ENCODE results near the gene SLX1A. TPM values are rescaled to one million over a fixed set of nuclear protein-coding genes. Genes with fewer than 3 reads are reported as not detected.
"Not testable (repeated sequence)": the region's sequence is repeated elsewhere in the genome, so short reads cannot be mapped to it uniquely, and the experiment has no call there.

SLX1A gene
- total RNA-seq, 4 donors from 2014 or later = 26.2 to 73.3 (median 63.7) TPM

- Histone ChIP-seq H3K4me1 (peaks cover 7 to 10% of the 10 kb centered on the region in 2 donors), H3K27me3 (no peaks in the 10 kb centered on the region), H3K27ac (no peak overlapping the region), H3K36me3 (no peaks in the 10 kb centered on the region), H3K4me3 (replicated peaks in 1 of 3) (no peak overlapping the region), H3K9me3 (no peaks in the 10 kb centered on the region)
- intact Hi-C loops (cut with DNase I) = no loop called here
- peak; percentile 58 to 66 for DNase-seq
- TF ChIP-seq, protein P1, sequence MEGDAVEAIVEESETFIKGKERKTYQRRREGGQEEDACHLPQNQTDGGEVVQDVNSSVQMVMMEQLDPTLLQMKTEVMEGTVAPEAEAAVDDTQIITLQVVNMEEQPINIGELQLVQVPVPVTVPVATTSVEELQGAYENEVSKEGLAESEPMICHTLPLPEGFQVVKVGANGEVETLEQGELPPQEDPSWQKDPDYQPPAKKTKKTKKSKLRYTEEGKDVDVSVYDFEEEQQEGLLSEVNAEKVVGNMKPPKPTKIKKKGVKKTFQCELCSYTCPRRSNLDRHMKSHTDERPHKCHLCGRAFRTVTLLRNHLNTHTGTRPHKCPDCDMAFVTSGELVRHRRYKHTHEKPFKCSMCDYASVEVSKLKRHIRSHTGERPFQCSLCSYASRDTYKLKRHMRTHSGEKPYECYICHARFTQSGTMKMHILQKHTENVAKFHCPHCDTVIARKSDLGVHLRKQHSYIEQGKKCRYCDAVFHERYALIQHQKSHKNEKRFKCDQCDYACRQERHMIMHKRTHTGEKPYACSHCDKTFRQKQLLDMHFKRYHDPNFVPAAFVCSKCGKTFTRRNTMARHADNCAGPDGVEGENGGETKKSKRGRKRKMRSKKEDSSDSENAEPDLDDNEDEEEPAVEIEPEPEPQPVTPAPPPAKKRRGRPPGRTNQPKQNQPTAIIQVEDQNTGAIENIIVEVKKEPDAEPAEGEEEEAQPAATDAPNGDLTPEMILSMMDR (IDR thresholded peaks at IDR 0.05) = peak in 5 of 6 experiments; percentile 39 to 62 (median 47)
- no peak for TF ChIP-seq POLR2A (IDR thresholded peaks at IDR 0.05)
- 51 to 78% methylated on average over 20 to 25 of the region's 36 CpGs for WGBS, 2 donors
These were observed 6.7 kb upstream of the SLX1A start for GRCh38 chr16:30186782-30187555.

DNA sequence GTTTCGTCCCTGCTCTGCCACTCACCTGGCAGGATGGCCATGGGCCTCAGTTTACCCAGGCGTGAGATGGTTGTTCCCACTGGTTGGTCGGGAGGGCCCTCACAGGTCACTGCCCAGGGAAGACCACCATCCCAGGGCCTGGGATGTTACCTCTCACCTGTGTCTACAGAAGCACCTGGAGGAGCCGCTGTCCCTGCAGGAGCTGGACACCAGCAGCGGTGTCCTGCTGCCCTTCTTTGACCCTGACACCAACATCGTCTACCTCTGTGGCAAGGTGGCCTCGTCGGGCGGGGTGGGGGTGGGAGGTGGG is 6.2 kb upstream of the SLX1A start:
- H3K36me3 ChIP-seq = no peaks in the 10 kb centered on the region
- no peaks in the 10 kb centered on the region for H3K9me3 ChIP-seq
- intact Hi-C loops (cut with DNase I) = no loop called here
- peaks cover 7% of the 10 kb centered on the region in 2 donors for H3K4me1 ChIP-seq
- 87% methylated on average over 3 of the region's 9 CpGs; no CpG with 5 or more reads in 1 of the 2 donors for WGBS, 2 donors
- no peak overlapping the region for H3K27ac ChIP-seq
- H3K4me3 ChIP-seq (replicated peaks in 1 of 3) = no peak overlapping the region
- TF ChIP-seq, protein P1 (IDR thresholded peaks at IDR 0.05) = no peak
- TF ChIP-seq POLR2A (IDR thresholded peaks at IDR 0.05) = no peak
- H3K27me3 ChIP-seq = no peaks in the 10 kb centered on the region
- DNase-seq = no peak

DNA sequence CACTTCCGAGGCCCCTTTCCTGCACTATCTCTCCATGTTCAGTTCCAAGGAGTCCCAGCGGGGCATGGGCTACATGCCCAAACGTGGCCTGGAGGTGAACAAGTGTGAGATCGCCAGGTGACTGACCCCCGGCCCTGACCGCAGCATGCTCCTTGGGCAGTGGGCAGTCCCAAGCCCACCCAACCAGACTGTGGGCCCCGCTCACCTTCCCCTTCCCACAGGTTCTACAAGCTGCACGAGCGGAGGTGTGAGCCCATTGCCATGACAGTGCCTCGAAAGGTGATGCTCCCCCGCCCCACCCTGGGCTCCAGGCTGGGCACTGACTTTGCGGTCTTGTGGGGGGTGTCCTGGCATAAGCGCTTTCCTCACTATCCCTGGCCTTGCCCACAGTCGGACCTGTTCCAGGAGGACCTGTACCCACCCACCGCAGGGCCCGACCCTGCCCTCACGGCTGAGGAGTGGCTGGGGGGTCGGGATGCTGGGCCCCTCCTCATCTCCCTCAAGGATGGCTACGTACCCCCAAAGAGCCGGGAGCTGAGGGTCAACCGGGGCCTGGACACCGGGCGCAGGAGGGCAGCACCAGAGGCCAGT is 5.6 kb upstream of the SLX1A start:
- no peaks in the 10 kb centered on the region for H3K9me3 ChIP-seq
- intact Hi-C loops (cut with DNase I) = no loop called here
- 95% methylated on average over 8 to 11 of the region's 23 CpGs for WGBS, 2 donors
- H3K4me1 ChIP-seq = peaks cover 4 to 7% of the 10 kb centered on the region in 2 donors
- DNase-seq = no peak
- TF ChIP-seq, protein P1 (IDR thresholded peaks at IDR 0.05) = no peak
- no peak for TF ChIP-seq POLR2A (IDR thresholded peaks at IDR 0.05)
- no peak overlapping the region for H3K27ac ChIP-seq
- H3K4me3 ChIP-seq (replicated peaks in 1 of 3) = no peak overlapping the region
- H3K27me3 ChIP-seq = no peaks in the 10 kb centered on the region
- no peaks in the 10 kb centered on the region for H3K36me3 ChIP-seq

- 93% methylated on average over 6 of the region's 12 CpGs; no CpG with 5 or more reads in 1 of the 2 donors for WGBS, 2 donors
- H3K27me3 ChIP-seq; H3K9me3 ChIP-seq; intact Hi-C loops (cut with DNase I); H3K4me3 ChIP-seq (replicated peaks in 1 of 3); H3K27ac ChIP-seq; DNase-seq; H3K36me3 ChIP-seq; H3K4me1 ChIP-seq: not testable (repeated sequence)
These were observed 2.5 kb upstream of the SLX1A start for GRCh38 chr16:30191158-30191557.

GRCh38 chr16:30193098-30193497 is 577 bp upstream of the SLX1A start:
- H3K27ac ChIP-seq; H3K4me3 ChIP-seq (replicated peaks in 1 of 3); H3K27me3 ChIP-seq; intact Hi-C loops (cut with DNase I); DNase-seq; H3K9me3 ChIP-seq; H3K36me3 ChIP-seq; H3K4me1 ChIP-seq: not testable (repeated sequence)
- WGBS, 2 donors = no CpG with 5 or more reads among the region's 21 CpGs

DNA sequence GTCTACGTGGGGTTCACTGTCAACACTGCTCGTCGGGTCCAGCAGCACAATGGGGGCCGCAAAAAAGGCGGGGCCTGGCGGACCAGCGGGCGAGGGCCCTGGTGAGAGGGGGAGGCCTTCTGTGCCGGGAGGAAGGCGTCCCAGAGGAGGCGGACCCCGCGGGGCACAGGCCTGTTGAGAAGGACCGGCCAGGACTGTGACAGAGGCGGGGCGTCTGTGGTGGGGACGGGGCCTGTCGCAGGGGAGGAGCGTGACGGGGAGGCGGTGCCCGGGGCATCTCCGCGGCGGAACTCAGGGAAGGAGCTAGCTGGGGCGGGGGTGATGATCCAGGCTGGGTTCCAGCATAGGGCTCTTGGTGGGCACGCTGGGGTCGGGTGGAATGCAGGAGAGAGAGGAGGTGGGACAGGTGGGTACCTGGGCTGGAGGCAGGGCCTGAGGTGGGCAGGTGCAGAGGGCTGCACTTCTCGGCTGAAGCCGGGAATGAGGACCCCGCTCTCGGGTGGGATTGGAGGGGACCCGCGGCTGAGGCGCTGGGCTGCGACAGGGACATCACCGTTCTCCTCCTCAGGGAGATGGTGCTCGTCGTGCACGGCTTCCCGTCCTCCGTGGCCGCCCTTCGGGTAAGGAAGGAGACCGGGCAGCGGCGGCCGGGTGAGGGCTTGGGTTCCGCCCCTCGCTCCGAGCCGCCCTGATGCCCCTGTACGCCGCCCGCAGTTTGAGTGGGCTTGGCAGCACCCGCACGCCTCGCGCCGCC is 674 bp downstream of the SLX1A start:
- H3K4me1 ChIP-seq; H3K27ac ChIP-seq; DNase-seq; H3K27me3 ChIP-seq; intact Hi-C loops (cut with DNase I); H3K9me3 ChIP-seq; H3K36me3 ChIP-seq: not testable (repeated sequence)
- peak overlapping the region in 1 of 3 donors; percentile 27 for H3K4me3 ChIP-seq (replicated peaks in 1 of 3)
- no CpG with 5 or more reads among the region's 60 CpGs for WGBS, 2 donors

- H3K4me3 ChIP-seq (replicated peaks in 1 of 3); intact Hi-C loops (cut with DNase I); DNase-seq; H3K36me3 ChIP-seq; H3K27ac ChIP-seq; H3K4me1 ChIP-seq; H3K9me3 ChIP-seq; H3K27me3 ChIP-seq: not testable (repeated sequence)
- no CpG with 5 or more reads among the region's 2 CpGs for WGBS, 2 donors
These were observed 3.3 kb downstream of the SLX1A start for GRCh38 chr16:30197001-30197400.

DNA sequence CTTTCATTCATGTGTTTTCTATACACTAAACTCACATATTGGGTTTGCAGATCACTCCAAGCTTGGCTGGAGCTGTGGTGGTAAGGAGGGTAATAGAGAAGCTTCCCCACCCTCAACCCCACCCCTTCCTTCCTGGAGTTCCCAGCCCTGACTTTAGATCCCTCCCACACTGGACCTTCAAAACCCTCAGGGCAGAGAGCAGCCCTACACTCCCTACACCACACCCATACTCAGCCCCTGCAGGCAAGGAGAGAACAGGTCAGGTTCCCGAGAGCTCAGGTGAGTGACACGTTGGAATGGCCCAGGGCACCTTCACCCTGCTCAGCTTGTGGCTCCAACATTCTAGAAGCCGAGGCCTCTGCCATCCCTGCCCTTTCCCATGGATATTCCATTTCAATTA is 5.4 kb downstream of the SLX1A start, which contains the start of gene SULT1A3:
Gene SULT1A3 (plus strand): TSS at position 207 of the 400 bp plus-strand sequence. CDS start 1,474 bp downstream, outside the sequence.
- H3K4me1 ChIP-seq; H3K4me3 ChIP-seq (replicated peaks in 1 of 3); intact Hi-C loops (cut with DNase I); H3K9me3 ChIP-seq; DNase-seq; H3K27ac ChIP-seq; H3K27me3 ChIP-seq; H3K36me3 ChIP-seq: not testable (repeated sequence)
- WGBS, 2 donors = no CpG with 5 or more reads among the region's 3 CpGs

- DNase-seq; H3K9me3 ChIP-seq; H3K4me1 ChIP-seq; intact Hi-C loops (cut with DNase I); H3K27ac ChIP-seq; H3K27me3 ChIP-seq; H3K36me3 ChIP-seq; H3K4me3 ChIP-seq (replicated peaks in 1 of 3): not testable (repeated sequence)
- no CpG with 5 or more reads among the region's 15 CpGs for WGBS, 2 donors
These were observed 6.1 kb downstream of the SLX1A start for GRCh38 chr16:30199608-30200343.

Measured in thyroid gland (tissue), 4 donors.